DMS 273 treated with DMSO at 0.1 percent for 48 hours (cell line): Measurements from ENCODE around the gene ADK.

Experiments used
- DNase-seq: peaks from one replicate; lab custom pipeline; 2025; lab: John Stamatoyannopoulos, UW

ADK gene

GRCh38 chr10:74238031-74238431 lies 87.0 kb downstream of the ADK start:
- no peak for DNase-seq

GRCh38 chr10:74238516-74238915 lies 87.5 kb downstream of the ADK start:
- no peak for DNase-seq

GRCh38 chr10:74243067-74243466 lies 92.0 kb downstream of the ADK start:
- no peak for DNase-seq

GRCh38 chr10:74244097-74244685 lies 93.2 kb downstream of the ADK start:
- no peak for DNase-seq

GRCh38 chr10:74244807-74245206 lies 93.8 kb downstream of the ADK start:
- DNase-seq: no peak

- DNase-seq: no peak
Measured at GRCh38 chr10:74246495-74246894, 95.5 kb downstream of the ADK start.

GRCh38 chr10:74249865-74250264 lies 98.8 kb downstream of the ADK start:
- DNase-seq: no peak

- no peak for DNase-seq
Measured at GRCh38 chr10:74255214-74255613, 104.2 kb downstream of the ADK start.

- DNase-seq: no peak
Measured at GRCh38 chr10:74255888-74256357, 104.9 kb downstream of the ADK start.

GRCh38 chr10:74262856-74263255 lies 111.8 kb downstream of the ADK start:
- DNase-seq: no peak

GRCh38 chr10:74263996-74264395 lies 113.0 kb downstream of the ADK start:
- DNase-seq: no peak

GRCh38 chr10:74272288-74272687 lies 121.3 kb downstream of the ADK start:
- DNase-seq: no peak

GRCh38 chr10:74275755-74276290 lies 124.8 kb downstream of the ADK start:
- DNase-seq: no peak

- no peak for DNase-seq
Measured at GRCh38 chr10:74276416-74276815, 125.4 kb downstream of the ADK start.

GRCh38 chr10:74282151-74282847 lies 131.3 kb downstream of the ADK start:
- DNase-seq: no peak

GRCh38 chr10:74282848-74283210 lies 131.8 kb downstream of the ADK start:
- no peak for DNase-seq

GRCh38 chr10:74289188-74289587 lies 138.2 kb downstream of the ADK start:
- DNase-seq: no peak

- no peak for DNase-seq
Measured at GRCh38 chr10:74289951-74290350, 138.9 kb downstream of the ADK start.

- DNase-seq: no peak
Measured at GRCh38 chr10:74290708-74291107, 139.7 kb downstream of the ADK start.

GRCh38 chr10:74292871-74293427 lies 141.9 kb downstream of the ADK start:
- no peak for DNase-seq

GRCh38 chr10:74293686-74294371 lies 142.8 kb downstream of the ADK start:
- DNase-seq: no peak

- DNase-seq: no peak
Measured at GRCh38 chr10:74297389-74298080, 146.5 kb downstream of the ADK start.
